Neural progenitor cell (in vitro differentiated cells): ENCODE measurements around the gene TICAM1.
"Not testable (repeated sequence)": the region's sequence is repeated elsewhere in the genome, so short reads cannot be mapped to it uniquely, and the experiment has no call there.

Experiments
- CTCF ChIP-seq: fragments of 200-600 bp; sonication (generic); IDR thresholded peaks from 2 replicates; pipeline ENCODE4 v1.5.1; 2017; ENCODE audit warnings: antibody characterized with exemption, mild to moderate bottlenecking
- EZH2 ChIP-seq: fragments of 200-600 bp; sonication (generic); IDR thresholded peaks from 2 replicates; pipeline ENCODE4 v1.6.1; 2017; ENCODE audit warnings: antibody characterized with exemption, mild to moderate bottlenecking, moderate library complexity
- EZH2phosphoT487 ChIP-seq: fragments of 200-600 bp; sonication (generic); IDR thresholded peaks from 2 replicates; pipeline ENCODE4 v1.6.1; 2017; ENCODE audit warnings: antibody characterized with exemption

GRCh38 chr19:4792019-4792865 is 39.3 kb downstream of the TICAM1 start:
- TF ChIP-seq CTCF, EZH2, EZH2phosphoT487: not testable (repeated sequence)
